SK-N-SH (cell line): Measurements from ENCODE around the gene POM121L12. TPM values are rescaled to one million over a fixed set of nuclear protein-coding genes. Genes with fewer than 3 reads are reported as not detected.

Experiments used
- CTCF ChIA-PET: fragments of 300-600, 350-600 bp; formaldehyde crosslinking; extraction: SDS; loops from one replicate; lab custom pipeline; 2021; lab: Yijun Ruan, JAX
- POLR2A ChIA-PET: fragments of 350-600 bp; sonication (Branson Sonifier 250); formaldehyde crosslinking; extraction: SDS; loops from one replicate; lab custom pipeline; 2020; ENCODE audit warnings: antibody characterized with exemption, inconsistent platforms; lab: Yijun Ruan, JAX
- DNase-seq: peaks from one replicate; pipeline ENCODE4 v3.0.0; 2012
- H2AFZ ChIP-seq: fragments of 200-600 bp; sonication (generic); 2 replicates; pipeline ENCODE4 v1.8.1; 2016; ENCODE audit warnings: antibody characterized with exemption, mild to moderate bottlenecking, low read depth
- H3F3A ChIP-seq: fragments of 200-600 bp; sonication (generic); replicated peaks from 2 replicates; pipeline ENCODE3; 2016; ENCODE audit warnings: antibody characterized with exemption, mild to moderate bottlenecking; ENCODE audit not compliant: insufficient read depth
- H3K27ac ChIP-seq, 2 experiments: fragments of 200-500 bp in 1 of 2; fragments of 200-600 bp in 1 of 2; sonication (Bioruptor generic) in 1 of 2; sonication (generic), shearing (Covaris generic) in 1 of 2; 2 replicates each; pipeline versions ENCODE4 v1.5.1 to v1.6.1; 2014 to 2016; ENCODE audit warnings: low read depth in 2 of 2, inconsistent platforms in 1 of 2, low read length in 1 of 2, mild to moderate bottlenecking in 1 of 2, mixed read lengths in 1 of 2
- H3K27me3 ChIP-seq: fragments of 200-600 bp; sonication (generic), shearing (Covaris generic); 2 replicates; pipeline ENCODE4 v1.6.1; 2016; ENCODE audit warnings: mixed run types; ENCODE audit not compliant: insufficient read depth
- H3K36me3 ChIP-seq, 2 experiments: fragments of 200-500 bp in 1 of 2; fragments of 200-600 bp in 1 of 2; sonication (Bioruptor generic) in 1 of 2; sonication (generic) in 1 of 2; replicated peaks in 1 of 2; 2 replicates each; pipeline versions ENCODE3 to v1.5.1; 2014 to 2016; ENCODE audit warnings: low read length in 1 of 2, mild to moderate bottlenecking in 1 of 2; ENCODE audit not compliant: insufficient read depth in 2 of 2, control insufficient read depth in 1 of 2
- H3K4me1 ChIP-seq, 2 experiments: fragments of 200-500 bp in 1 of 2; fragments of 200-600 bp in 1 of 2; sonication (Bioruptor generic) in 1 of 2; sonication (generic), shearing (Covaris generic) in 1 of 2; 2 replicates each; pipeline versions ENCODE4 v1.5.1 to v1.6.1; 2014 to 2016; ENCODE audit warnings: low read depth in 1 of 2, low read length in 1 of 2, mixed run types in 1 of 2; ENCODE audit not compliant: insufficient read depth in 2 of 2, control insufficient read depth in 1 of 2
- H3K4me2 ChIP-seq: fragments of 200-600 bp; sonication (generic), shearing (Covaris generic); 2 replicates; pipeline ENCODE4 v1.6.1; 2017; ENCODE audit warnings: mixed run types
- H3K4me3 ChIP-seq, 2 experiments: fragments of 200-500 bp in 1 of 2; fragments of 200-600 bp in 1 of 2; sonication (Bioruptor generic) in 1 of 2; sonication (generic), shearing (Covaris generic) in 1 of 2; 2 replicates each; pipeline versions ENCODE4 v1.5.1 to v1.8.1; 2014 to 2016; ENCODE audit warnings: low read depth in 2 of 2, inconsistent platforms in 1 of 2, low read length in 1 of 2, mild to moderate bottlenecking in 1 of 2, mixed read lengths in 1 of 2, moderate library complexity in 1 of 2
- H3K79me2 ChIP-seq: fragments of 200-600 bp; sonication (generic); 2 replicates; pipeline ENCODE4 v1.8.1; 2017; ENCODE audit warnings: mild to moderate bottlenecking; ENCODE audit not compliant: insufficient read depth
- H3K9ac ChIP-seq: fragments of 200-600 bp; sonication (generic); 2 replicates; pipeline ENCODE4 v1.6.1; 2017; ENCODE audit warnings: mixed run types
- H3K9me2 ChIP-seq: fragments of 200-600 bp; sonication (generic); 2 replicates; pipeline ENCODE4 v1.6.1; 2017; ENCODE audit warnings: mixed run types
- H3K9me3 ChIP-seq: fragments of 200-600 bp; sonication (generic); 2 replicates; pipeline ENCODE4 v1.6.1; 2017; ENCODE audit warnings: mixed run types, mild to moderate bottlenecking, moderate library complexity
- H4K20me1 ChIP-seq: fragments of 200-600 bp; sonication (generic); 2 replicates; pipeline ENCODE4 v1.6.1; 2017; ENCODE audit warnings: mild to moderate bottlenecking, mixed run types; ENCODE audit not compliant: insufficient read depth
- CHD2 ChIP-seq: fragments of 150-350 bp; IDR thresholded peaks from 2 replicates; pipeline ENCODE4 v1.6.1; 2018; ENCODE audit warnings: low read length; ENCODE audit not compliant: partially characterized antibody
- CTCF ChIP-seq: fragments of 200-600 bp; sonication (generic); IDR thresholded peaks from 2 replicates; pipeline ENCODE4 v1.6.1; 2017; ENCODE audit warnings: antibody characterized with exemption, mild to moderate bottlenecking, moderate library complexity
- EZH2phosphoT487 ChIP-seq: fragments of 200-600 bp; sonication (generic); IDR thresholded peaks from 2 replicates; pipeline ENCODE4 v1.6.1; 2017; ENCODE audit warnings: low read depth, mixed run types, mild to moderate bottlenecking, antibody characterized with exemption, moderate library complexity, borderline replicate concordance
- FOSL2 ChIP-seq: IDR thresholded peaks from 2 replicates; pipeline ENCODE4 v1.4.0; 2012; ENCODE audit warnings: low read depth, mild to moderate bottlenecking, moderate library complexity, borderline replicate concordance
- FOXJ3 ChIP-seq: sonication (generic); formaldehyde crosslinking; IDR thresholded peaks from 2 replicates; pipeline ENCODE4 v1.5.1; 2020; ENCODE audit warnings: mild to moderate bottlenecking, missing genetic modification reagents
- JUND ChIP-seq: IDR thresholded peaks from 2 replicates; pipeline ENCODE4 v1.4.0; 2012
- REST ChIP-seq: IDR thresholded peaks from 2 replicates; pipeline ENCODE4 v1.6.1; 2012; ENCODE audit warnings: mild to moderate bottlenecking, low read depth, low read length, moderate library complexity
- RFX5 ChIP-seq: IDR thresholded peaks from 2 replicates; pipeline ENCODE4 v1.6.1; 2012; ENCODE audit warnings: mild to moderate bottlenecking, improper control_type of control experiment, low read length
- SIN3A ChIP-seq: IDR thresholded peaks from 2 replicates; pipeline ENCODE4 v1.6.1; 2012; ENCODE audit warnings: low read depth, mild to moderate bottlenecking, low read length, moderate library complexity, borderline replicate concordance
- SMC3 ChIP-seq: IDR thresholded peaks from 2 replicates; pipeline ENCODE4 v1.6.1; 2012; ENCODE audit warnings: low read depth, low read length, improper control_type of control experiment
- TCF12 ChIP-seq: IDR thresholded peaks from 2 replicates; pipeline ENCODE4 v1.4.0; 2012
- YY1 ChIP-seq: IDR thresholded peaks from 2 replicates; pipeline ENCODE4 v1.4.0; 2012; ENCODE audit warnings: low read depth, mild to moderate bottlenecking
- WGBS: methylation state at CpG from one replicate; pipeline ENCODE4 v1.1.6; 2017; ENCODE audit warnings: low lambda C conversion rate; 5-methylcytosine and 5-hydroxymethylcytosine counted together
- polyA plus RNA-seq, 3 experiments: library from polyadenylated mRNA; depleted of rRNA; stranded (reverse); fragments of >200 nt; gene quantifications; 2 replicates each; pipeline ENCODE4 v1.2.3, GENCODE V29; 2012

Gene POM121L12
- polyA plus RNA-seq (2012; rRNA removed) = not detected in 2 replicates
- polyA plus RNA-seq (2012; cell fraction: cytosol; rRNA removed) = not detected in 2 replicates
- not detected in 2 replicates for polyA plus RNA-seq (2012; cell fraction: nucleus; rRNA removed)

- Histone ChIP-seq H2AFZ (no peak within 1 kb of the TSS), H3K27ac (no peak within 1 kb of the TSS), H3K9me2 (no peaks in the 10 kb centered on the region), H3K27me3 (no peaks in the 10 kb centered on the region), H3F3A (no peaks in the 10 kb centered on the region), H3K9me3 (peaks cover 4% of the 10 kb centered on the region; the same call in 1 of the 2 replicates), H3K36me3 (no peaks in the 10 kb centered on the region)
- 65% methylated on average over 44 of the region's 59 CpGs for WGBS
- TF ChIP-seq FOSL2 = no peak
- TF ChIP-seq, all 33 proteins: peak for 0
- H3K4me3 ChIP-seq = no peak within 1 kb of the TSS
- H3K4me2 ChIP-seq = no peak within 1 kb of the TSS
- H3K9ac ChIP-seq = no peak within 1 kb of the TSS
- POLR2A ChIA-PET = no interaction called here
- no peaks in the 10 kb centered on the region for H3K79me2 ChIP-seq
- H3K4me1 ChIP-seq = no peaks in the 10 kb centered on the region
- H4K20me1 ChIP-seq = no peaks in the 10 kb centered on the region
- CTCF ChIA-PET = interaction anchor here (0.6 kb wide), 1 partner anchor 1001 kb away, joined by 3 read pairs; no protein-coding TSS in a partner anchor
- no peak for DNase-seq
Observed at GRCh38 chr7:53035499-53036412, at the start of gene POM121L12. Gene POM121L12, plus strand, starts transcription at chr7:53035633. Its CDS starts 39 bp downstream, at chr7:53035672.

- Histone ChIP-seq H3K27ac (no peak overlapping the region), H4K20me1 (no peaks in the 10 kb centered on the region), H3K4me2 (no peak overlapping the region), H3K79me2 (no peaks in the 10 kb centered on the region), H3K36me3 (no peaks in the 10 kb centered on the region), H3K4me3 (no peak overlapping the region), H3K9me3 (peaks cover 3% of the 10 kb centered on the region; the same call in 1 of the 2 replicates), H3K27me3 (no peaks in the 10 kb centered on the region), H3K9ac (no peak overlapping the region), H2AFZ (no peak overlapping the region), H3K4me1 (no peaks in the 10 kb centered on the region), H3F3A (no peaks in the 10 kb centered on the region), H3K9me2 (no peaks in the 10 kb centered on the region)
- no peak for TF ChIP-seq EZH2phosphoT487
- no peak for TF ChIP-seq SIN3A
- no peak for TF ChIP-seq CHD2
- TF ChIP-seq SMC3 = no peak
- no peak for TF ChIP-seq JUND
- TF ChIP-seq YY1 = no peak
- TF ChIP-seq FOXJ3 (CRISPR knock-in tag) = no peak
- TF ChIP-seq REST = no peak
- no peak for TF ChIP-seq TCF12
- TF ChIP-seq RFX5 = no peak
- no peak for TF ChIP-seq CTCF
- ChIA-PET CTCF (interaction anchor here (0.6 kb wide), 1 partner anchor 391 kb away, joined by 3 read pairs; no protein-coding TSS in a partner anchor), POLR2A (no interaction called here)
- DNase-seq = no peak
Observed at GRCh38 chr7:52992001-52992400, 43.4 kb upstream of the POM121L12 start.
